Gastroesophageal sphincter (tissue), 4 donors: Measurements from ENCODE around the gene TMEM74B. TPM values are rescaled to one million over a fixed set of nuclear protein-coding genes. Genes with fewer than 3 reads are reported as not detected.
"Not testable (repeated sequence)": the region's sequence is repeated elsewhere in the genome, so short reads cannot be mapped to it uniquely, and the experiment has no call there.

Experiments
- ATAC-seq: fragments of 150-250 bp; one replicate; pipeline ENCODE4 v1.9.1; 2016; ENCODE audit warnings: mild to moderate bottlenecking, moderate library complexity
- H3K27ac ChIP-seq, 4 donors: fragments of 200-600 bp; sonication (generic) in 3 of 4; 1 replicate in 3 of 4; 2 replicates in 1 of 4; pipeline ENCODE4 v1.5.1; 2016 to 2019
- H3K27me3 ChIP-seq: fragments of 200-600 bp; sonication (generic); one replicate; pipeline ENCODE4 v1.5.1; 2019
- H3K36me3 ChIP-seq, 2 donors: fragments of 200-600 bp; sonication (generic); one replicate each; pipeline ENCODE4 v1.5.1; 2019; ENCODE audit warnings: control low read depth in 1 of 2
- H3K4me1 ChIP-seq, 3 donors: fragments of 200-600 bp; sonication (generic); 1 replicate in 2 of 3; 2 replicates in 1 of 3; pipeline ENCODE4 v1.5.1; 2016 to 2019; ENCODE audit warnings: control low read depth in 2 of 3
- H3K4me3 ChIP-seq, 2 donors: fragments of 200-600 bp; sonication (generic); one replicate each; pipeline ENCODE4 v1.5.1; 2019; ENCODE audit warnings: mild to moderate bottlenecking in 1 of 2, moderate library complexity in 1 of 2
- H3K9me3 ChIP-seq, 3 donors: fragments of 200-600 bp; sonication (generic); one replicate each; pipeline ENCODE4 v1.5.1; 2017 to 2019; ENCODE audit warnings: control low read depth in 2 of 3
- EP300 ChIP-seq: sonication (generic); formaldehyde crosslinking; IDR thresholded peaks from one replicate; pipeline ENCODE4 v1.6.1; 2017; ENCODE audit warnings: antibody characterized with exemption, mild to moderate bottlenecking
- POLR2A ChIP-seq, 2 donors: fragments of 450-650 bp; IDR thresholded peaks; one replicate each; pipeline ENCODE4 v1.6.1; 2017; ENCODE audit warnings: antibody characterized with exemption in 2 of 2, mild to moderate bottlenecking in 2 of 2, moderate library complexity in 1 of 2
- POLR2AphosphoS5 ChIP-seq: sonication (generic); formaldehyde crosslinking; IDR thresholded peaks from one replicate; pipeline ENCODE4 v1.6.1; 2017; ENCODE audit warnings: antibody characterized with exemption
- WGBS, 2 donors: methylation state at CpG; one replicate each; pipeline ENCODE4 v1.1.5; 2018; ENCODE audit warnings: low coverage in 1 of 2; 5-methylcytosine and 5-hydroxymethylcytosine counted together
- total RNA-seq, 4 donors: library from RNA; depleted of rRNA; stranded (reverse); fragments of >200 nt; gene quantifications; one replicate each; pipeline ENCODE4 v1.1.0, GENCODE V29; 2016
- TF ChIP-seq, protein P1 (sequence below), 4 experiments: fragments of 200-600 bp in 2 of 4; fragments of 450-650 bp in 2 of 4; sonication (generic) in 1 of 4; IDR thresholded peaks; one replicate each; pipeline ENCODE4 v1.5.1; 2017 to 2019; ENCODE audit warnings: antibody characterized with exemption in 4 of 4, mild to moderate bottlenecking in 2 of 4, moderate library complexity in 2 of 4

The TMEM74B gene
- total RNA-seq, 4 donors from 2014 or later, result 1.5 to 1.8 TPM; not detected in 2

DNA sequence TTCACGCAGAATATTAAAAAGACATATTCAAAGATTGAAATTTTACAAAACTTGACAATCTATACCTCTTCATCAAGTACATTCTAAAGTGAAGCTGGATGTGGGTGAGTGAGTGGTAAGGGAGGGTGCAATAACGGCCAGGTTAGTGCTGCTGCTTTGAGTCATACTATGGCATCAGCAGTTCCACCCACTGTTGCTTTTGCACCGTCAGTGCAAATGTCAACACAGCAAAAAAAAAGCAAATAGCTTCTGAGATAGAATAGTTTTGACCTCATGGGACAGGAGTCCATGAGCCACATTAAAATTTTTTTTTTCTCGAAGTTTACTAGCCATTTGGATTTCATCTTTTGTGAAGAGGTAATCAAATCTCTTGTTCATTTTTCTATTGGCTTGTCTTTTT, 34.6 kb downstream of the TMEM74B start:
- Histone ChIP-seq H3K27me3 (no peaks in the 10 kb centered on the region), H3K27ac (no peak overlapping the region), H3K9me3 (no peaks in the 10 kb centered on the region), H3K36me3 (peaks cover 0 to 86% of the 10 kb centered on the region in 2 donors), H3K4me1 (no peaks in the 10 kb centered on the region), H3K4me3 (no peak overlapping the region)
- TF ChIP-seq POLR2A (IDR thresholded peaks at IDR 0.05) (no peak), POLR2AphosphoS5 (no peak), EP300 (no peak)
- TF ChIP-seq, protein P1, sequence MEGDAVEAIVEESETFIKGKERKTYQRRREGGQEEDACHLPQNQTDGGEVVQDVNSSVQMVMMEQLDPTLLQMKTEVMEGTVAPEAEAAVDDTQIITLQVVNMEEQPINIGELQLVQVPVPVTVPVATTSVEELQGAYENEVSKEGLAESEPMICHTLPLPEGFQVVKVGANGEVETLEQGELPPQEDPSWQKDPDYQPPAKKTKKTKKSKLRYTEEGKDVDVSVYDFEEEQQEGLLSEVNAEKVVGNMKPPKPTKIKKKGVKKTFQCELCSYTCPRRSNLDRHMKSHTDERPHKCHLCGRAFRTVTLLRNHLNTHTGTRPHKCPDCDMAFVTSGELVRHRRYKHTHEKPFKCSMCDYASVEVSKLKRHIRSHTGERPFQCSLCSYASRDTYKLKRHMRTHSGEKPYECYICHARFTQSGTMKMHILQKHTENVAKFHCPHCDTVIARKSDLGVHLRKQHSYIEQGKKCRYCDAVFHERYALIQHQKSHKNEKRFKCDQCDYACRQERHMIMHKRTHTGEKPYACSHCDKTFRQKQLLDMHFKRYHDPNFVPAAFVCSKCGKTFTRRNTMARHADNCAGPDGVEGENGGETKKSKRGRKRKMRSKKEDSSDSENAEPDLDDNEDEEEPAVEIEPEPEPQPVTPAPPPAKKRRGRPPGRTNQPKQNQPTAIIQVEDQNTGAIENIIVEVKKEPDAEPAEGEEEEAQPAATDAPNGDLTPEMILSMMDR (IDR thresholded peaks at IDR 0.05), result no peak
- WGBS, 2 donors, result 66 to 100% methylated on average over 3 to 4 of the region's 4 CpGs
- no peak for ATAC-seq

DNA sequence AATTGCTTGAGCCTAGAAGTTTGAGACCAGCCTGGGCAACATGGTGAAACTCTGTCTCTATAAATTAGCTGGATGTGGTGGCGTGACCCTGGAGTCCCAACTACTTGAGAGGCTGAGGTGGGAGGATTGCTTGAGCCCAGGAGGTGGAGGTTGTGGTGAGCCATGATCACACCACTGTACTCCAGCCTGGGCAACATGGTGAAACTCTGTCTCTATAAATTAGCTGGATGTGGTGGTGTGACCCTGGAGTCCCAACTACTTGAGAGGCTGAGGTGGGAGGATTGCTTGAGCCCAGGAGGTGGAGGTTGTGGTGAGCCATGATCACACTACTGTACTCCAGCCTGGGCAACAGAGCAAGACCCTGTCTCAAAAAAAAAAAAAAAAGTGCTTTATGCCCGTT, 35.0 kb downstream of the TMEM74B start:
- not testable (repeated sequence) for ATAC-seq, H3K4me3 ChIP-seq, H3K27ac ChIP-seq, H3K9me3 ChIP-seq, H3K27me3 ChIP-seq, H3K4me1 ChIP-seq
- WGBS, 2 donors, result 88 to 92% methylated on average over 1 to 2 of the region's 2 CpGs
- peaks cover 0 to 86% of the 10 kb centered on the region in 2 donors for H3K36me3 ChIP-seq

DNA sequence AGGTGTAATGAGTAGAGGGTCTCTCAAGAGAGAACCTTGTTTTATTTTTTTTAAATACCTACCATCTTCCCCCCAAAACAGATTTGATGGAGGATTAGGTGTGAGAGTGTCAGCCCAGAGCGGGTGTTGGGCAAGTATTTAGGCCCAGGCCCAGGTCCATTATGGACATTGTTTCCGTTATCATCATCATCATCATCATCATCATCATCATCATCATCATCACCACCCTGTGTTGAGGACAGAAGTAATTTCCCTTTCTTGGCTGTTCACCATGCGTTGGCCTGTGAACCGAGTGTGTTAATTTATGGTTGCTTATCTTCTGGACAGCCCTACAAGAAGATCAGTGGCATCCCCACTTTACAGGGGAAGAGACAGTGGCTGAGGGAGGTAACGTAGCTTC, 37.8 kb downstream of the TMEM74B start:
- 88 to 94% methylated on average over 3 to 5 of the region's 5 CpGs for WGBS, 2 donors
- H3K27ac ChIP-seq, result no peak overlapping the region
- no peak overlapping the region for H3K4me3 ChIP-seq
- H3K9me3 ChIP-seq, result no peaks in the 10 kb centered on the region
- no peaks in the 10 kb centered on the region for H3K4me1 ChIP-seq
- H3K36me3 ChIP-seq, result peaks cover 0 to 82% of the 10 kb centered on the region in 2 donors
- no peaks in the 10 kb centered on the region for H3K27me3 ChIP-seq
- TF ChIP-seq POLR2AphosphoS5 (no peak), EP300 (no peak), POLR2A (IDR thresholded peaks at IDR 0.05) (no peak)
- TF ChIP-seq, protein P1 (IDR thresholded peaks at IDR 0.05), result no peak
- no peak for ATAC-seq

DNA sequence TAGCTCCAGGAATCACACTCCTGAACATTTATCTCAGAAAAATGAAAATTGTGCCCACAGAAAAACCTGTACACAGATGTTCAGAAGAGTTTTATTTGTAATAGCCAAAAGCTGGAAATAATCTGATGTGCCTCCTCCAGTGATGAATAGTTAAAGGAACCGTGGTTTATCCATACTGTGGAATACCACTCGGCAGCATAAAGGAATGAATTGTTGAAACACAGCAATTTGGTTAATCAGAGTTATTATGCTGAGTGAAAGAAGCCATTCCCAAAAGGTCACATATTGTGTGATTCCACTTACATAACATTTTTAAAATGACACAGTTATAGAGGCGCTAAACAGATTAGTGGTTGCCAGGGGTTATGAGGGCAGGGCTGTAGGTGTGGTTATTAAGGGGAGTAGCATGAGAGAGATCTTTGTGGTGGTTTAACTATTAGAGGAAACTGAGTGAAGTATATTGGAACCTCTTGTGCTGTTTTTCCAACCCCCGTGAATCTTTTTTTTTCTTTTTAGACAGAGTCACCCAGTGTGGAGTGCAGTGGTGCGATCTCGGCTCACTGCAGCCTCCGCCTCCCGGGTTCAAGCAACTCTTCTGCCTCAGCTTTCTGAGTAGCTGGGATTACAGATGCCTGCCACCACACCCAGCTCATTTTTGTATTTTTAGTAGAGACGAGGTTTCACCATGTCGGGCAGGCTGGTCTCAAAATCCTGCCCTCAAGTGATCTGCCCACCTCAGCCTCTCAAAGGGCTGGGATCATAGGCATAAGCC, 40.2 kb downstream of the TMEM74B start:
- Histone ChIP-seq H3K27ac (no peak overlapping the region), H3K36me3 (peaks cover 3 to 88% of the 10 kb centered on the region in 2 donors), H3K4me1 (no peaks in the 10 kb centered on the region), H3K9me3 (no peaks in the 10 kb centered on the region), H3K27me3 (no peaks in the 10 kb centered on the region), H3K4me3 (no peak overlapping the region)
- 75 to 86% methylated on average over 8 to 10 of the region's 10 CpGs for WGBS, 2 donors
- TF ChIP-seq, protein P1 (IDR thresholded peaks at IDR 0.05), result no peak
- TF ChIP-seq EP300 (no peak), POLR2AphosphoS5 (no peak), POLR2A (IDR thresholded peaks at IDR 0.05) (no peak)
- ATAC-seq, result no peak

DNA sequence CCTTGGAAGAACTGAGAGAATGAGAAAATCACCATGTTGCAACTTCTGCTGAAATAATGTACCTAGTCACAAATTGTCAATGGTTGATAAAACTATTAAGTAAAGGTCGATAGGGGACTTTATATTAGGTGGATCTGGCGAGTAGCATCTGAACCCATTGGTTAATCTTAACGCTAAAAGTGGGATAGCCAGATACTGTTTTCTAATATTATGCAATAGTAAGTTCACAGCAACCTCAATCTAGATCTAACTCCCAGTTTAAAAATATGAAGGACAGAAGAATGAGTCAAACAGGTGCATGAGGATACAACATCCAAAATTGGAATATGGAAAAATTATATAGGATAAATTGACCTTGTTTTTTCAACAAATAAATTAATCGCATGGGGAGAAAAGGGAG, 47.5 kb downstream of the TMEM74B start:
- H3K4me1 ChIP-seq, result no peaks in the 10 kb centered on the region
- no peak overlapping the region for H3K4me3 ChIP-seq
- no peaks in the 10 kb centered on the region for H3K9me3 ChIP-seq
- H3K27ac ChIP-seq, result no peak overlapping the region
- H3K27me3 ChIP-seq, result no peaks in the 10 kb centered on the region
- no peak for ATAC-seq
- 67 to 68% methylated on average over 4 of the region's 4 CpGs for WGBS, 2 donors
- TF ChIP-seq POLR2AphosphoS5 (no peak), POLR2A (IDR thresholded peaks at IDR 0.05) (no peak)
- H3K36me3 ChIP-seq, result peaks cover 9 to 86% of the 10 kb centered on the region in 2 donors

DNA sequence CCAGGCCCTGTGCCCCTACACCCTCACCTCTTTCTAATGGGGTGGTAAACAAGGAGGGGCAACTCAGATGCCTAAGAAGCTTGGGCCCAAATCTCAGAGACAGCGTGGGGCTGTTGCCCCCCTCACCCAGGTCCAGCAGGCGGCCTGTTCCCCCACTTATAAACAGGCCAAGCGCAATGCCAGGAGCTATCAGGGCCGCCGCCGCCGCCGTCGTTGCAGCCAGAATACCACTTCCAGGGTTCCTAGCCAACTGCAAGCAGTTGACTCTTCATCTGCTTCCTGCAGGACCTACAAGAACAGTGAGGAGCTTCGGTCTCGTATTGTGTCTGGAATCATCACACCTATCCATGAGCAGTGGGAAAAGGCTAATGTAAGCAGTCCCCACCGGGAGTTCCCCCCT, 49.9 kb downstream of the TMEM74B start:
- Histone ChIP-seq H3K9me3 (no peaks in the 10 kb centered on the region), H3K27me3 (no peaks in the 10 kb centered on the region), H3K36me3 (peaks cover 6 to 89% of the 10 kb centered on the region in 2 donors), H3K4me3 (no peak overlapping the region), H3K27ac (no peak overlapping the region), H3K4me1 (no peaks in the 10 kb centered on the region)
- no peak for ATAC-seq
- 92% methylated on average over 4 of the region's 12 CpGs; no CpG with 5 or more reads in 1 of the 2 donors for WGBS, 2 donors
- TF ChIP-seq EP300 (no peak), POLR2A (IDR thresholded peaks at IDR 0.05) (no peak), POLR2AphosphoS5 (no peak)
- TF ChIP-seq, protein P1 (IDR thresholded peaks at IDR 0.05), result no peak
